Left lung (tissue), 10 donors: ENCODE results near the gene COQ5. TPM values are rescaled to one million over a fixed set of nuclear protein-coding genes. Genes with fewer than 3 reads are reported as not detected.

Experiments used
- ATAC-seq: fragments of 200-7000 bp; cut with Tn5 transposase; one replicate; pipeline ENCODE4 v1.9.1; 2020; ENCODE audit warnings: moderate library complexity
- DNase-seq, 4 donors: peaks; one replicate each; pipeline ENCODE4 v3.0.0-alpha.2; 2013 to 2020
- H3K27ac ChIP-seq, 2 donors: fragments of 200-600 bp; sonication (generic) in 1 of 2; one replicate each; pipeline versions ENCODE4 v1.5.0 to v1.8.0; 2020 to 2021
- H3K27me3 ChIP-seq, 2 donors: fragments of 200-600 bp; sonication (generic) in 1 of 2; one replicate each; pipeline versions ENCODE4 v1.5.0 to v1.8.0; 2020 to 2021
- H3K36me3 ChIP-seq, 2 donors: fragments of 200-600 bp; sonication (generic) in 1 of 2; one replicate each; pipeline versions ENCODE4 v1.5.0 to v1.8.0; 2020 to 2021
- H3K4me1 ChIP-seq, 2 donors: fragments of 200-600 bp; one replicate each; pipeline ENCODE4 v1.8.0; 2021
- H3K4me3 ChIP-seq, 2 donors: fragments of 200-600 bp; sonication (generic) in 1 of 2; one replicate each; pipeline versions ENCODE4 v1.5.0 to v1.8.0; 2020 to 2021; ENCODE audit warnings: mild to moderate bottlenecking in 1 of 2
- H3K9me3 ChIP-seq, 2 donors: fragments of 200-600 bp; sonication (generic) in 1 of 2; one replicate each; pipeline versions ENCODE4 v1.5.0 to v1.8.0; 2020 to 2021
- CTCF ChIP-seq, 2 donors: fragments of 200-600 bp; sonication (generic) in 1 of 2; IDR thresholded peaks; one replicate each; pipeline versions ENCODE4 v1.5.0 to v1.8.0; 2021; ENCODE audit warnings: antibody characterized with exemption in 2 of 2
- intact Hi-C, 2 donors: fragments of 100-400 bp; cut with DNase I; formaldehyde crosslinking; loops; one replicate each; pipeline versions ENCODE4 v1.11.2 to v1.14.2; 2022
- polyA plus RNA-seq, 6 donors: library from polyadenylated mRNA; unstranded; fragments of 120-200 nt; gene quantifications; one replicate each; pipeline ENCODE4 v1.2.1, GENCODE V29; 2013; ENCODE audit not compliant: insufficient read length in 6 of 6
- total RNA-seq, 2 donors: library from RNA; stranded (reverse); fragmentation: NEBNext Ultra II Directional; extraction: Animal tissue kit (Norgen Biotek cat#: 25700); gene quantifications; one replicate each; pipeline ENCODE4 v1.2.1, GENCODE V29; 2021
- donor health status: DM: no; HTN: yes; CAD: no.
- donor health status: DM: no; HTN: no; CAD: no.

The COQ5 gene
- total and polyA plus RNA-seq, 8 donors = 23.1 to 58.8 (median 48.1) TPM

GRCh38 chr12:120563495-120563894 is 34.5 kb upstream of the COQ5 start:
- Histone ChIP-seq H3K4me3 (no peak overlapping the region), H3K9me3 (no peaks in the 10 kb centered on the region), H3K36me3 (peaks cover 17 to 100% of the 10 kb centered on the region in 2 donors), H3K4me1 (no peaks in the 10 kb centered on the region), H3K27ac (no peak overlapping the region), H3K27me3 (no peaks in the 10 kb centered on the region)
- no peak for ATAC-seq
- intact Hi-C loops = no loop called here
- no peak for DNase-seq
- TF ChIP-seq CTCF (IDR thresholded peaks at IDR 0.05) = no peak

GRCh38 chr12:120562906-120563305 is 33.9 kb upstream of the COQ5 start:
- no peaks in the 10 kb centered on the region for H3K27me3 ChIP-seq
- intact Hi-C loops = no loop called here
- TF ChIP-seq CTCF (IDR thresholded peaks at IDR 0.05) = no peak
- H3K9me3 ChIP-seq = no peaks in the 10 kb centered on the region
- DNase-seq (no peak), ATAC-seq (no peak)
- H3K27ac ChIP-seq = no peak overlapping the region
- peaks cover 17 to 100% of the 10 kb centered on the region in 2 donors for H3K36me3 ChIP-seq
- no peaks in the 10 kb centered on the region for H3K4me1 ChIP-seq
- H3K4me3 ChIP-seq = no peak overlapping the region

GRCh38 chr12:120557589-120557988 is 28.6 kb upstream of the COQ5 start:
- H3K27ac ChIP-seq = no peak overlapping the region
- H3K9me3 ChIP-seq = no peaks in the 10 kb centered on the region
- peaks cover 8 to 98% of the 10 kb centered on the region in 2 donors for H3K36me3 ChIP-seq
- no peak for ATAC-seq
- intact Hi-C loops = no loop called here
- H3K4me3 ChIP-seq = no peak overlapping the region
- H3K27me3 ChIP-seq = no peaks in the 10 kb centered on the region
- peaks cover 0 to 16% of the 10 kb centered on the region in 2 donors for H3K4me1 ChIP-seq
- DNase-seq = no peak
- TF ChIP-seq CTCF (IDR thresholded peaks at IDR 0.05) = no peak

- intact Hi-C loops = no loop called here
- H3K27me3 ChIP-seq = no peaks in the 10 kb centered on the region
- no peak overlapping the region for H3K27ac ChIP-seq
- peaks cover 8 to 75% of the 10 kb centered on the region in 2 donors for H3K36me3 ChIP-seq
- ATAC-seq (no peak), DNase-seq (no peak)
- no peak for TF ChIP-seq CTCF (IDR thresholded peaks at IDR 0.05)
- no peak overlapping the region for H3K4me3 ChIP-seq
- H3K9me3 ChIP-seq = no peaks in the 10 kb centered on the region
- peaks cover 14 to 45% of the 10 kb centered on the region in 2 donors for H3K4me1 ChIP-seq
Observed at GRCh38 chr12:120554678-120555077, 25.7 kb upstream of the COQ5 start.

GRCh38 chr12:120546050-120546386 is 17.1 kb upstream of the COQ5 start:
- Histone ChIP-seq H3K36me3 (peaks cover 3 to 64% of the 10 kb centered on the region in 2 donors), H3K27me3 (no peaks in the 10 kb centered on the region), H3K4me1 (peaks cover 23 to 83% of the 10 kb centered on the region in 2 donors), H3K4me3 (no peak overlapping the region), H3K9me3 (no peaks in the 10 kb centered on the region), H3K27ac (no peak overlapping the region)
- ATAC-seq (no peak), DNase-seq (no peak)
- no peak for TF ChIP-seq CTCF (IDR thresholded peaks at IDR 0.05)
- intact Hi-C loops = no loop called here
